Stimulated activated CD8-positive, alpha-beta memory T cell treated with anti-CD3 and anti-CD28 coated beads, Interleukin-2, amount 100 ng/mL, for 48 hours (primary cell): ENCODE measurements around the gene OIT3.
"Not testable (repeated sequence)": the region's sequence is repeated elsewhere in the genome, so short reads cannot be mapped to it uniquely, and the experiment has no call there.

Experiments used
- DNase-seq, 2 donors: peaks; one replicate each; pipeline ENCODE4 v3.0.0-alpha.2; 2020; ENCODE audit warnings: low read depth in 2 of 2

Gene OIT3

GRCh38 chr10:72903941-72904446 is 10.5 kb downstream of the OIT3 start:
- not testable (repeated sequence) for DNase-seq

GRCh38 chr10:72904806-72905205 is 11.3 kb downstream of the OIT3 start:
- DNase-seq: no peak

GRCh38 chr10:72906446-72906845 is 12.9 kb downstream of the OIT3 start:
- DNase-seq: no peak

GRCh38 chr10:72910705-72911104 is 17.2 kb downstream of the OIT3 start:
- no peak for DNase-seq

GRCh38 chr10:72911758-72912157 is 18.2 kb downstream of the OIT3 start:
- DNase-seq: no peak

- DNase-seq: no peak
Measured at GRCh38 chr10:72912736-72913135, 19.2 kb downstream of the OIT3 start.

GRCh38 chr10:72913287-72913686 is 19.7 kb downstream of the OIT3 start:
- DNase-seq: no peak

GRCh38 chr10:72917201-72917600 is 23.7 kb downstream of the OIT3 start:
- not testable (repeated sequence) for DNase-seq

GRCh38 chr10:72917803-72918332 is 24.3 kb downstream of the OIT3 start:
- not testable (repeated sequence) for DNase-seq

GRCh38 chr10:72918352-72918751 is 24.8 kb downstream of the OIT3 start:
- DNase-seq: no peak

GRCh38 chr10:72921147-72921683 is 27.7 kb downstream of the OIT3 start:
- not testable (repeated sequence) for DNase-seq

- DNase-seq: no peak
Measured at GRCh38 chr10:72924351-72924750, 30.8 kb downstream of the OIT3 start.

- DNase-seq: no peak
Measured at GRCh38 chr10:72925951-72926465, 32.5 kb downstream of the OIT3 start.

- DNase-seq: no peak
Measured at GRCh38 chr10:72927485-72927884, 33.9 kb downstream of the OIT3 start.

GRCh38 chr10:72928798-72929197 is 35.3 kb downstream of the OIT3 start:
- DNase-seq: no peak

GRCh38 chr10:72930276-72930675 is 36.7 kb downstream of the OIT3 start:
- no peak for DNase-seq

GRCh38 chr10:72932259-72933015 is 38.9 kb downstream of the OIT3 start:
- no peak for DNase-seq

GRCh38 chr10:72935361-72935760 is 41.8 kb downstream of the OIT3 start:
- no peak for DNase-seq

- no peak for DNase-seq
Measured at GRCh38 chr10:72943498-72944234, 50.1 kb downstream of the OIT3 start.

- no peak for DNase-seq
Measured at GRCh38 chr10:72946963-72947362, 53.4 kb downstream of the OIT3 start.

GRCh38 chr10:72948762-72949161 is 55.2 kb downstream of the OIT3 start:
- no peak for DNase-seq

- no peak for DNase-seq
Measured at GRCh38 chr10:72951760-72952159, 58.2 kb downstream of the OIT3 start.
